Neural cell (in vitro differentiated cells): ENCODE data around the gene PIK3CA.

Experiments used
- MXI1 ChIP-seq: fragments of 450-650 bp; conservative IDR thresholded peaks from 2 replicates; pipeline ENCODE4 v1.6.1; 2014; ENCODE audit warnings: antibody characterized with exemption, mild to moderate bottlenecking; ENCODE audit not compliant: poor library complexity, severe bottlenecking
- SMC3 ChIP-seq: fragments of 450-650 bp; conservative IDR thresholded peaks from 2 replicates; pipeline ENCODE4 v1.6.1; 2014; ENCODE audit warnings: antibody characterized with exemption, mild to moderate bottlenecking, moderate library complexity; ENCODE audit not compliant: poor library complexity
- TF ChIP-seq, protein P1 (sequence below): fragments of 450-650 bp; IDR thresholded peaks from 2 replicates; pipeline ENCODE4 v1.5.1; 2014; ENCODE audit warnings: antibody characterized with exemption, mild to moderate bottlenecking, moderate library complexity; ENCODE audit not compliant: poor library complexity, severe bottlenecking

DNA sequence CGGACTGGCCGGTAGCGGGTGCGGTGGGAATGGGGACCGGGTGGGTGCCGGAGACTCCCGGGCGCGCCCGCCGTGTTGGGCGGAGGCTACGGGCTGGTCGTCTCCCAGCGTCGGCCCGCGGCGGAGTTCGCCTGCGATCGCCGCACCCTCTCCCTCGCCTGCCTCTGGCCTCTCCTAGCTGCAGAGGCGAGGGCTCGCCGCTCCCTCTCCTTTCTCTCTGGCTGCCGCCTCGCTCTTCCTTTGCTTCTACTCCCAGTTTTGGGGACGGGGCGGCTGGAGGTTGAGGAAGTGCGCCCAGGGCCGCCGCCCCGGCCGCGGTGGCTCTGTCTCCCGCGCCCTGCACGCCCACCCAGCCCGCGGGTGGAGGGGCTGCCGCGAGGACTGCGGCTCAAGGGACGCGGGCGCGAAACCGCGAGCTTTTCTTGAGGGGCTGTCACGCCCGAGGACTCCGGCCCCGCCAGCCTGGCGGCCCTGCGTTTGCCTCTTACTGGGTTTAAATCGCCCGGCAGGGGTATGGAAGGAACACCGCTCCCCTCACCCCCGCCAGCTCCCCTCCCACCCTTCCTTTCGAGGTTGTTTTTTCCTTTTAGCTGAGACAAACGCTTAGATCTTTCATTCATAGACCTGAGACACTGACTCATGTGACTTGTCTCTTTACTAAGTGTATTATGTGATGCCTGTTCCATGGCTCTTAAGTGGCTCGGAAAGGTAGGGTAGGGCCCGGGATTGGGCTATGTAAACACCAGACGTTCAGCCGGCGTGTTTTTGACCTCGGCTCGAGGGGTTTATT, 654 bp downstream of the PIK3CA start:
- TF ChIP-seq, protein P1, sequence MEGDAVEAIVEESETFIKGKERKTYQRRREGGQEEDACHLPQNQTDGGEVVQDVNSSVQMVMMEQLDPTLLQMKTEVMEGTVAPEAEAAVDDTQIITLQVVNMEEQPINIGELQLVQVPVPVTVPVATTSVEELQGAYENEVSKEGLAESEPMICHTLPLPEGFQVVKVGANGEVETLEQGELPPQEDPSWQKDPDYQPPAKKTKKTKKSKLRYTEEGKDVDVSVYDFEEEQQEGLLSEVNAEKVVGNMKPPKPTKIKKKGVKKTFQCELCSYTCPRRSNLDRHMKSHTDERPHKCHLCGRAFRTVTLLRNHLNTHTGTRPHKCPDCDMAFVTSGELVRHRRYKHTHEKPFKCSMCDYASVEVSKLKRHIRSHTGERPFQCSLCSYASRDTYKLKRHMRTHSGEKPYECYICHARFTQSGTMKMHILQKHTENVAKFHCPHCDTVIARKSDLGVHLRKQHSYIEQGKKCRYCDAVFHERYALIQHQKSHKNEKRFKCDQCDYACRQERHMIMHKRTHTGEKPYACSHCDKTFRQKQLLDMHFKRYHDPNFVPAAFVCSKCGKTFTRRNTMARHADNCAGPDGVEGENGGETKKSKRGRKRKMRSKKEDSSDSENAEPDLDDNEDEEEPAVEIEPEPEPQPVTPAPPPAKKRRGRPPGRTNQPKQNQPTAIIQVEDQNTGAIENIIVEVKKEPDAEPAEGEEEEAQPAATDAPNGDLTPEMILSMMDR = peak; percentile 15
- TF ChIP-seq SMC3 = no peak
- TF ChIP-seq MXI1 = peak; percentile 32
